ENCODE data around the gene UCKL1.
A peak's percentile ranks its signal among the peaks of the same experiment; 100 is the strongest.

Gene UCKL1

DNA sequence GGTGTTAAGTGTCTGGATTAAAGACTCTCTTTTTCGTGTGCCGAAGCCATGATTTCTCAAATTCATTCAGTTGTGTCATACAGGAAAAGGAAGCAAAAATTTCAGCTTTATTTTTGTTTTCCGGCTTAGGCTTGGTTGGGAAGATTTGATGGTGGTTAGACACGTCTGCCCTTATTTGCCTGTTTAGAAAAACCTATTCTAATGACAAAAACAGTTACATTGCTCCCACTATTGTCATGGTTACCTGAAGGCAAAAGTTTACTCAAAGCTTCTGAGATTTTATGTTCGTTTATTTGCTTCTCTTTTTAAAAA is 60.3 kb downstream of the UCKL1 start:
- Histone ChIP-seq H3K27ac (ENCODE audit: low read depth, low read length) (peak overlapping the region; percentile 56), H4K20me1 (ENCODE audit: control insufficient read depth, insufficient read depth, low read depth, low read length) (peaks cover 30% of the 10 kb centered on the region), H3K36me3 (ENCODE audit: control insufficient read depth, low read length) (peaks cover 24% of the 10 kb centered on the region), H3K4me3 (ENCODE audit: low read length) (peak overlapping the region; percentile 79), H3K27me3 (ENCODE audit: control insufficient read depth, low read length) (no peaks in the 10 kb centered on the region), H3K4me2 (ENCODE audit: low read length) (peak overlapping the region; percentile 96), H3K79me2 (ENCODE audit: control insufficient read depth, low read length) (peaks cover 55% of the 10 kb centered on the region), H3K9me3 (ENCODE audit: control insufficient read depth, insufficient read depth, low read length) (no peaks in the 10 kb centered on the region), H3K9me2 (replicated peaks; ENCODE audit: control insufficient read depth, low read length) (no peaks in the 10 kb centered on the region), H3F3A (ENCODE audit: control insufficient read depth, insufficient read depth) (peaks cover 14% of the 10 kb centered on the region), H3K4me1 (ENCODE audit: control insufficient read depth, low read length) (peaks cover 28% of the 10 kb centered on the region)
- TF ChIP-seq, protein P1, sequence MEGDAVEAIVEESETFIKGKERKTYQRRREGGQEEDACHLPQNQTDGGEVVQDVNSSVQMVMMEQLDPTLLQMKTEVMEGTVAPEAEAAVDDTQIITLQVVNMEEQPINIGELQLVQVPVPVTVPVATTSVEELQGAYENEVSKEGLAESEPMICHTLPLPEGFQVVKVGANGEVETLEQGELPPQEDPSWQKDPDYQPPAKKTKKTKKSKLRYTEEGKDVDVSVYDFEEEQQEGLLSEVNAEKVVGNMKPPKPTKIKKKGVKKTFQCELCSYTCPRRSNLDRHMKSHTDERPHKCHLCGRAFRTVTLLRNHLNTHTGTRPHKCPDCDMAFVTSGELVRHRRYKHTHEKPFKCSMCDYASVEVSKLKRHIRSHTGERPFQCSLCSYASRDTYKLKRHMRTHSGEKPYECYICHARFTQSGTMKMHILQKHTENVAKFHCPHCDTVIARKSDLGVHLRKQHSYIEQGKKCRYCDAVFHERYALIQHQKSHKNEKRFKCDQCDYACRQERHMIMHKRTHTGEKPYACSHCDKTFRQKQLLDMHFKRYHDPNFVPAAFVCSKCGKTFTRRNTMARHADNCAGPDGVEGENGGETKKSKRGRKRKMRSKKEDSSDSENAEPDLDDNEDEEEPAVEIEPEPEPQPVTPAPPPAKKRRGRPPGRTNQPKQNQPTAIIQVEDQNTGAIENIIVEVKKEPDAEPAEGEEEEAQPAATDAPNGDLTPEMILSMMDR (IDR thresholded peaks at IDR 0.05; ENCODE audit: low read depth, low read length, poor library complexity, severe bottlenecking), result no peak

DNA sequence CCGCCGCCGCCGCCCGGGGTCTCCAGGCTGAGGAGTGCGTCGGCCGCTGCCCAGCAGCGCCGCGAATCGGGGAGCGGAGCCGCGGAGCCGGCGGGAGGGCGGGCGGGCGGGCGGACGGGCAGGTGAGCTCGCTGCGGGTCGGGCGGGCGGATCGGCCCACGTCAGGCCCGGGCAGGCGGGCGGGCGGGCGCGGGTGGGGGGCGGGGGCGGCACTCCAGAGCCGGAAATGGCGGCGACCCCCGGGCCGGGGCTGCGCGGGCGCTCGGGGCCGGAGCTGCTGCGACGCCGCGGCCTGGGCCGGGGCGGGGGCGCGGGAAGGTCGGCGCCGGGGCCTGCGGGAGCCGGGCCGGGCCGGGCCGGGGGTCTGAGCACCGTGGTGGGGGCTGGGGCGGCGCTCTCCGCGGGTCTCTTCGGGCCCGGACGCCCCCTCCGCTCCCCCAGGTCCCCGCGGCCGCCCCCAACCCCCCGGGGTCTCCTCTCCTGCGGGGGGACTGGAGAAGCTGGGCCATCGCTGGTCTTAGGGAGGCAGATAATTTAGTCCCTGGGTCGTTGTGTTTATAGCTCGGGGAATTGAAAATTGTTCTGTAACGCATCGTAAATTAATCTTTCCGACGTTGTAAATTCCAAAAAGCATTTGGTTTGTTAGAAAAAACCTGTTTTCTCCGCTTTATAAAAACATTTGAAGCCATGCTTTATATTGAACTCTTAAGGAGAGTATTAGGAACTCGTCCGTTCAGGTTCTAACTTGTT is 60.8 kb downstream of the UCKL1 start:
- Histone ChIP-seq H3K4me1 (ENCODE audit: control insufficient read depth, low read length) (peaks cover 28% of the 10 kb centered on the region), H3K79me2 (ENCODE audit: control insufficient read depth, low read length) (peaks cover 50% of the 10 kb centered on the region), H3F3A (ENCODE audit: control insufficient read depth, insufficient read depth) (peaks cover 14% of the 10 kb centered on the region), H3K9me3 (ENCODE audit: control insufficient read depth, insufficient read depth, low read length) (no peaks in the 10 kb centered on the region), H3K27ac (ENCODE audit: low read depth, low read length) (peak overlapping the region; percentile 56), H3K9me2 (replicated peaks; ENCODE audit: control insufficient read depth, low read length) (no peaks in the 10 kb centered on the region), H4K20me1 (ENCODE audit: control insufficient read depth, insufficient read depth, low read depth, low read length) (peaks cover 25% of the 10 kb centered on the region), H3K36me3 (ENCODE audit: control insufficient read depth, low read length) (peaks cover 27% of the 10 kb centered on the region), H3K27me3 (ENCODE audit: control insufficient read depth, low read length) (no peaks in the 10 kb centered on the region), H3K4me3 (ENCODE audit: low read length) (peak overlapping the region; percentile 79), H3K4me2 (ENCODE audit: low read length) (peak overlapping the region; percentile 96)
- TF ChIP-seq EZH2phosphoT487 (IDR thresholded peaks at IDR 0.05; ENCODE audit: borderline replicate concordance, low read length), result no peak
- TF ChIP-seq, protein P1 (IDR thresholded peaks at IDR 0.05; ENCODE audit: low read depth, low read length, poor library complexity, severe bottlenecking), result no peak

DNA sequence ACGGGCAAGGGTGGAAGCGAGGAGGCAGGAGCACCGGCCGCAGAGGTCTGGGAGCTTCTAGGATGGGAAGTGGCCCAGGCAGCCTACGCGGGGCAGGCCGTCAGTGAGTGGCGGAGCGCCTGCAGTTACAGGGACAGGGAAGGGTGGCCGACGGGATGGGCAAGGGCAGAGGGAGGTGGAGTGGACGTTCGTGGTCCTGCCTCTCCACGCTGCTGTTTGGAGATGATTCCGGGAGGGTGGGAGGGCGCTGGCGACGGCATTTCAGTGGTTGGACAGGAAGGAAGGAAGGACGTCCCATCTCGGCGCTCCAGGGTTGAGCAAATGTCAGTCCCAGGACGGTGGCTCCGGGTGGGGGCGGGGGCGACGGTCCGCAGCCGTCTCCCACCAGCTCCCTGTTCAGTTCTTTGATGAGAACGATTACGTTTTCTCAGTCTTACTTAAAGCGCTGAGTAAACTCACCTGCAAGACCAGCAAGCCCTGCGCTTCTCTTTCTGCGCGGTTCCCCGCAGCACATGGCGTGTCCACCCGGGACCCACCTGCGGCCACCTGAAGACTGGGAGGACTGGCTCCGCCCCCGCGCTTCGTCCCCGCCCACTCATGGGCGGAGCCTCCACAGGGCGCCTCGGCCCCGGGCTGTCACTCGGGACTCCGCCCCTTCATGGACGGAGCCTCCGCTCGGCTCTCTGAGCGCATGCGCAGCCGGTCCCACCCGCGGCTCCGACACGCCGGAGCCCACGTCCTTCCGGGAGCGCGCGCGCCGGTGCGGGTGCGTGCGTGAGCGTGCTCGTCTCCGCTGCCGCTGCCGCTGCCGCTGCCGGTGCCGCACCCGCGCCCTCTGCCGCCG is 61.6 kb downstream of the UCKL1 start, which contains the start of gene DNAJC5:
Gene DNAJC5 (plus strand): TSS at position 769 of the 844 bp plus-strand sequence. CDS start 33,220 bp downstream, outside the sequence.
- H3K4me2 ChIP-seq (ENCODE audit: low read length), result peak within 1 kb of the TSS; percentile 96
- peaks cover 28% of the 10 kb centered on the region for H3K4me1 ChIP-seq (ENCODE audit: control insufficient read depth, low read length)
- peak within 1 kb of the TSS; percentile 79 for H3K4me3 ChIP-seq (ENCODE audit: low read length)
- H3K27ac ChIP-seq (ENCODE audit: low read depth, low read length), result peak within 1 kb of the TSS; percentile 56
- H3F3A ChIP-seq (ENCODE audit: control insufficient read depth, insufficient read depth), result peaks cover 14% of the 10 kb centered on the region
- H3K27me3 ChIP-seq (ENCODE audit: control insufficient read depth, low read length), result no peaks in the 10 kb centered on the region
- TF ChIP-seq, protein P1 (IDR thresholded peaks at IDR 0.05; ENCODE audit: low read depth, low read length, poor library complexity, severe bottlenecking), result no peak
- no peak for TF ChIP-seq EZH2phosphoT487 (IDR thresholded peaks at IDR 0.05; ENCODE audit: borderline replicate concordance, low read length)
- no peaks in the 10 kb centered on the region for H3K9me2 ChIP-seq (replicated peaks; ENCODE audit: control insufficient read depth, low read length)
- no peaks in the 10 kb centered on the region for H3K9me3 ChIP-seq (ENCODE audit: control insufficient read depth, insufficient read depth, low read length)
- H3K79me2 ChIP-seq (ENCODE audit: control insufficient read depth, low read length), result peaks cover 42% of the 10 kb centered on the region
- H4K20me1 ChIP-seq (ENCODE audit: control insufficient read depth, insufficient read depth, low read depth, low read length), result peaks cover 24% of the 10 kb centered on the region
- H3K36me3 ChIP-seq (ENCODE audit: control insufficient read depth, low read length), result peaks cover 35% of the 10 kb centered on the region

Measured in DOHH2 (cell line).